Transverse colon (tissue), 4 donors: ENCODE results near the gene ERCC8. TPM values are rescaled to one million over a fixed set of nuclear protein-coding genes. Genes with fewer than 3 reads are reported as not detected.
A peak's percentile ranks its signal among the peaks of the same experiment; 100 is the strongest.

Source experiments
- DNase-seq: peaks from one replicate; pipeline ENCODE4 v3.0.0-alpha.2; 2019
- H3K27ac ChIP-seq, 4 donors: fragments of 200-600 bp; sonication (generic); 2 replicates each; pipeline ENCODE4 v1.5.1; 2016 to 2018; ENCODE audit warnings: inconsistent platforms in 4 of 4
- H3K27me3 ChIP-seq: fragments of 200-600 bp; sonication (generic); 2 replicates; pipeline ENCODE4 v1.5.1; 2017; ENCODE audit warnings: inconsistent platforms
- H3K36me3 ChIP-seq, 4 donors: fragments of 200-600 bp; sonication (generic); 2 replicates each; pipeline ENCODE4 v1.5.1; 2017 to 2019; ENCODE audit warnings: inconsistent platforms in 4 of 4
- H3K4me1 ChIP-seq, 4 donors: fragments of 200-600 bp; sonication (generic); 2 replicates each; pipeline ENCODE4 v1.5.1; 2017 to 2020; ENCODE audit warnings: inconsistent platforms in 4 of 4
- H3K4me3 ChIP-seq, 4 donors: fragments of 200-600 bp; sonication (generic); 1 replicate in 1 of 4; 2 replicates in 3 of 4; pipeline versions ENCODE4 v1.5.1 to v1.6.1; 2017 to 2019; ENCODE audit warnings: inconsistent platforms in 4 of 4
- H3K9me3 ChIP-seq, 2 donors: fragments of 200-600 bp; sonication (generic); 2 replicates each; pipeline ENCODE4 v1.5.1; 2017 to 2019; ENCODE audit warnings: inconsistent platforms in 2 of 2
- EP300 ChIP-seq: sonication (generic); formaldehyde crosslinking; IDR thresholded peaks from one replicate; pipeline ENCODE4 v1.6.1; 2017; ENCODE audit warnings: antibody characterized with exemption, low read depth
- POLR2A ChIP-seq: fragments of 450-650 bp; IDR thresholded peaks from one replicate; pipeline ENCODE4 v1.6.1; 2016; ENCODE audit warnings: antibody characterized with exemption, mild to moderate bottlenecking, moderate library complexity
- POLR2AphosphoS5 ChIP-seq, 3 donors: sonication (generic); formaldehyde crosslinking; IDR thresholded peaks; one replicate each; pipeline ENCODE4 v1.6.1; 2016; ENCODE audit warnings: antibody characterized with exemption in 3 of 3
- WGBS, 2 donors: methylation state at CpG; one replicate each; pipeline ENCODE4 v1.1.5; 2018; ENCODE audit warnings: low coverage in 1 of 2; 5-methylcytosine and 5-hydroxymethylcytosine counted together
- in situ Hi-C, 4 donors: fragments of 200-750 bp; cut with MboI; loops; one replicate each; pipeline versions ENCODE4 v1.15.0 to v1.15.1; 2017; ENCODE audit warnings: low sequenced_read_pairs in 3 of 4, low pct_ligation_motif_present in 1 of 4, low pct_unique_long_range_greater_than_20kb in 1 of 4
- intact Hi-C: fragments of 100-400 bp; cut with DNase I; formaldehyde crosslinking; loops from one replicate; pipeline ENCODE4 v1.15.1; 2023; ENCODE audit warnings: low total_unique reads
- total RNA-seq, 4 donors: library from RNA; depleted of rRNA; stranded (reverse); fragments of >200 nt; gene quantifications; one replicate each; pipeline ENCODE4 v1.1.0, GENCODE V29; 2016
- TF ChIP-seq, protein P1 (sequence below), 5 experiments: fragments of 200-600 bp in 3 of 5; fragments of 450-650 bp in 2 of 5; sonication (generic) in 3 of 5; IDR thresholded peaks; 1 replicate in 2 of 5; 2 replicates in 3 of 5; pipeline ENCODE4 v1.5.1; 2016 to 2017; ENCODE audit warnings: antibody characterized with exemption in 5 of 5, inconsistent platforms in 3 of 5, mild to moderate bottlenecking in 2 of 5, moderate library complexity in 1 of 5

The ERCC8 gene
- total RNA-seq, 4 donors from 2014 or later, result 4.8 to 17.3 (median 11.3) TPM

DNA sequence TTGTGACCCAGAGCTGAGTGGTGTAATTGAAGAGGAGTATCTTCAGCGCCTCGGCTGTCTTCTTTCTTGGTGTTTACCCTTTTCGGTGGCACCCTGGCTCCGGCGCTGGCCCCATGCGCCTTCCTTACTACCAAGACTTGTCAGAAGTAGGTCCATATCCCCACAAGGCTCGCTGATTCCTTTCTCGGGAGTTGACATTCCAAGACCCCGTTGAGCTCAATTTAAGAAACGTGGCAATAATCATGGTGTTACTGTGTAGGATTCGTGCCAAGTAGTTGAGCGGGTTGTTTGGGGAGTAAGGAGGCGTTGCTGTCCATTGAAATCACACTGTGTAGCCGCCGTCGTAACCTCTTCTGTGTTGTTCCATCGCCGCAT is 930 bp upstream of the ERCC8 start:
- no peak for TF ChIP-seq POLR2AphosphoS5 (IDR thresholded peaks at IDR 0.05)
- TF ChIP-seq EP300, result no peak
- no peak for TF ChIP-seq POLR2A
- TF ChIP-seq, protein P1, sequence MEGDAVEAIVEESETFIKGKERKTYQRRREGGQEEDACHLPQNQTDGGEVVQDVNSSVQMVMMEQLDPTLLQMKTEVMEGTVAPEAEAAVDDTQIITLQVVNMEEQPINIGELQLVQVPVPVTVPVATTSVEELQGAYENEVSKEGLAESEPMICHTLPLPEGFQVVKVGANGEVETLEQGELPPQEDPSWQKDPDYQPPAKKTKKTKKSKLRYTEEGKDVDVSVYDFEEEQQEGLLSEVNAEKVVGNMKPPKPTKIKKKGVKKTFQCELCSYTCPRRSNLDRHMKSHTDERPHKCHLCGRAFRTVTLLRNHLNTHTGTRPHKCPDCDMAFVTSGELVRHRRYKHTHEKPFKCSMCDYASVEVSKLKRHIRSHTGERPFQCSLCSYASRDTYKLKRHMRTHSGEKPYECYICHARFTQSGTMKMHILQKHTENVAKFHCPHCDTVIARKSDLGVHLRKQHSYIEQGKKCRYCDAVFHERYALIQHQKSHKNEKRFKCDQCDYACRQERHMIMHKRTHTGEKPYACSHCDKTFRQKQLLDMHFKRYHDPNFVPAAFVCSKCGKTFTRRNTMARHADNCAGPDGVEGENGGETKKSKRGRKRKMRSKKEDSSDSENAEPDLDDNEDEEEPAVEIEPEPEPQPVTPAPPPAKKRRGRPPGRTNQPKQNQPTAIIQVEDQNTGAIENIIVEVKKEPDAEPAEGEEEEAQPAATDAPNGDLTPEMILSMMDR (IDR thresholded peaks at IDR 0.05), result no peak
- Histone ChIP-seq H3K4me3 (peak overlapping the region; percentile 56 to 66 (median 64)), H3K27ac (peak overlapping the region; percentile 76 to 90 (median 88)), H3K36me3 (no peaks in the 10 kb centered on the region), H3K4me1 (peaks cover 0 to 23% (median 18%) of the 10 kb centered on the region in 4 donors), H3K27me3 (no peaks in the 10 kb centered on the region), H3K9me3 (no peaks in the 10 kb centered on the region)
- DNase-seq, result no peak
- 3 to 7% methylated on average over 3 to 18 of the region's 18 CpGs for WGBS, 2 donors
- in situ Hi-C loops, result loop anchor here in 1 of 4 donors (25.0 kb wide), 1 partner anchor 392 kb away; the partner anchor contains the start of gene ZSWIM6
- intact Hi-C loops, result no loop called here

DNA sequence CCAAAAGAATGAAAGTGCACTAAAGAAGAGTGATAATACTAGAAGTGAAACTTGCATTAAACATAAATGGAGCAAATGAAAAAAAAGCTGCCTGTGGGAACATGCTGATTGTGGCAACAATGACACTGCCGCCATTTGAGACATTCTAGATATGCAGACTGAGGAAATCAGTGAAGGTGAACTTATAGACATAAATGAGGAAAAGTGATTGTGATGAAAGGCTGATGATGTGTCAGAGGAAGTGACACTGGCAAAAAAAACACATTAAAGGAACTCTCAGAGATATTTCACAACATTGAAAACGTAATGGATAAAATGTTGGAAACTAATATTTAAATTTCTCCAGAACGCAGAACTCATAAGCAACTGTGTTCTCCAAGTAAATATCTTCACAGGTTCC is 1.2 kb downstream of the ERCC8 start:
- no peaks in the 10 kb centered on the region for H3K27me3 ChIP-seq
- in situ Hi-C loops (loop anchor here in 1 of 4 donors (25.0 kb wide), 1 partner anchor 394 kb away; the partner anchor contains the start of gene ZSWIM6), intact Hi-C loops (no loop called here)
- H3K4me3 ChIP-seq, result no peak overlapping the region
- no peaks in the 10 kb centered on the region for H3K36me3 ChIP-seq
- peaks cover 0 to 23% (median 18%) of the 10 kb centered on the region in 4 donors for H3K4me1 ChIP-seq
- DNase-seq, result no peak
- H3K27ac ChIP-seq, result no peak overlapping the region
- no peaks in the 10 kb centered on the region for H3K9me3 ChIP-seq
- no peak for TF ChIP-seq EP300
- TF ChIP-seq, protein P1 (IDR thresholded peaks at IDR 0.05), result no peak
- no peak for TF ChIP-seq POLR2AphosphoS5 (IDR thresholded peaks at IDR 0.05)
- TF ChIP-seq POLR2A, result no peak
- WGBS, 2 donors, result 74 to 83% methylated on average over 3 of the region's 3 CpGs

GRCh38 chr5:60929024-60929423 is 15.8 kb downstream of the ERCC8 start:
- no peak for DNase-seq
- H3K4me3 ChIP-seq, result no peak overlapping the region
- in situ Hi-C loops (loop anchor here in 1 of 4 donors (25.0 kb wide), 1 partner anchor 408 kb away; the partner anchor contains the start of gene ZSWIM6), intact Hi-C loops (no loop called here)
- 79 to 85% methylated on average over 6 of the region's 6 CpGs for WGBS, 2 donors
- peaks cover 0 to 8% (median 4%) of the 10 kb centered on the region in 4 donors for H3K36me3 ChIP-seq
- H3K9me3 ChIP-seq, result no peaks in the 10 kb centered on the region
- H3K27me3 ChIP-seq, result no peaks in the 10 kb centered on the region
- TF ChIP-seq POLR2A (no peak), EP300 (no peak), POLR2AphosphoS5 (IDR thresholded peaks at IDR 0.05) (no peak)
- TF ChIP-seq, protein P1 (IDR thresholded peaks at IDR 0.05), result no peak
- H3K4me1 ChIP-seq, result no peaks in the 10 kb centered on the region
- H3K27ac ChIP-seq, result no peak overlapping the region

GRCh38 chr5:60927450-60927849 is 17.4 kb downstream of the ERCC8 start:
- Histone ChIP-seq H3K27me3 (no peaks in the 10 kb centered on the region), H3K9me3 (no peaks in the 10 kb centered on the region), H3K4me1 (no peaks in the 10 kb centered on the region), H3K27ac (no peak overlapping the region), H3K36me3 (peaks cover 0 to 8% (median 4%) of the 10 kb centered on the region in 4 donors), H3K4me3 (no peak overlapping the region)
- no peak for TF ChIP-seq POLR2AphosphoS5 (IDR thresholded peaks at IDR 0.05)
- no peak for DNase-seq
- intact Hi-C loops, result no loop called here
- in situ Hi-C loops, result loop anchor here in 1 of 4 donors (25.0 kb wide), 1 partner anchor 410 kb away; the partner anchor contains the start of gene ZSWIM6

DNA sequence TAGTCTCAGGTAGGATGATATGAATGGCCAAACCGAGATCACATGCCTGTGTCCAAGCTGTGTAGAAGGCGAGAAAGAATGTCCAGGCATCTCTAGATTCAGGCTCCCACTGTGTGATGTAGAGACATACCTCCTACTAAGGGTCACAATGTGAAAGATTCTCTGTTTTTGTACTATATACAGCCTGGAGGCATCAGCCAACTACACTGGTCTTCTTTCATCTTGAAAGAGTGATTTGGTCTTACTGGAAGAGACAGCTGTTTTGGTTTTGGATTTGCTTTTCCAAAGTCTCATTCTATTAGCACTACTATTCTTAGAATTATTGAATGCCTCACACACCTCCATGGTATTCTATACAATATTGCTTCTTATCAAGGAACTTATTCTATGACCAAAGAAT is 26.4 kb downstream of the ERCC8 start:
- no peak overlapping the region for H3K4me3 ChIP-seq
- H3K9me3 ChIP-seq, result no peaks in the 10 kb centered on the region
- H3K4me1 ChIP-seq, result no peaks in the 10 kb centered on the region
- intact Hi-C loops, result no loop called here
- no peak for TF ChIP-seq POLR2AphosphoS5 (IDR thresholded peaks at IDR 0.05)
- TF ChIP-seq EP300, result no peak
- TF ChIP-seq POLR2A, result no peak
- TF ChIP-seq, protein P1 (IDR thresholded peaks at IDR 0.05), result no peak
- H3K27ac ChIP-seq, result no peak overlapping the region
- WGBS, 2 donors, result 94 to 100% methylated on average over 2 of the region's 2 CpGs
- DNase-seq, result no peak
- no peaks in the 10 kb centered on the region for H3K27me3 ChIP-seq
- in situ Hi-C loops, result no loop called here
- peaks cover 0 to 16% (median 0%) of the 10 kb centered on the region in 4 donors for H3K36me3 ChIP-seq
